Suprapubic skin (tissue), 4 donors: ENCODE data around the gene GALNT17. TPM values are rescaled to one million over a fixed set of nuclear protein-coding genes. Genes with fewer than 3 reads are reported as not detected.

Source experiments
- DNase-seq, 2 donors: peaks; one replicate each; pipeline ENCODE4 v3.0.0-alpha.2; 2019; ENCODE audit warnings: low spot score in 2 of 2
- H3K27ac ChIP-seq: fragments of 200-600 bp; sonication (generic); one replicate; pipeline ENCODE4 v1.5.1; 2019
- H3K27me3 ChIP-seq: fragments of 200-600 bp; sonication (generic); one replicate; pipeline ENCODE4 v1.5.1; 2019
- H3K36me3 ChIP-seq: fragments of 200-600 bp; sonication (generic); one replicate; pipeline ENCODE4 v1.5.1; 2019
- H3K4me1 ChIP-seq: fragments of 200-600 bp; sonication (generic); one replicate; pipeline ENCODE4 v1.5.1; 2019
- H3K4me3 ChIP-seq: fragments of 200-600 bp; sonication (generic); one replicate; pipeline ENCODE4 v1.5.1; 2019; ENCODE audit warnings: mild to moderate bottlenecking
- H3K9me3 ChIP-seq: fragments of 200-600 bp; sonication (generic); one replicate; pipeline ENCODE4 v1.5.1; 2019
- EP300 ChIP-seq: sonication (generic); formaldehyde crosslinking; IDR thresholded peaks from one replicate; pipeline ENCODE4 v1.6.1; 2017; ENCODE audit warnings: antibody characterized with exemption
- POLR2A ChIP-seq, 2 donors: fragments of 450-650 bp; IDR thresholded peaks; one replicate each; pipeline ENCODE4 v1.6.1; 2017; ENCODE audit warnings: antibody characterized with exemption in 2 of 2, mild to moderate bottlenecking in 2 of 2, moderate library complexity in 2 of 2
- POLR2AphosphoS5 ChIP-seq, 3 donors: sonication (generic); formaldehyde crosslinking; IDR thresholded peaks; one replicate each; pipeline ENCODE4 v1.6.1; 2017; ENCODE audit warnings: antibody characterized with exemption in 3 of 3
- WGBS: methylation state at CpG from one replicate; pipeline ENCODE4 v1.1.5; 2018; 5-methylcytosine and 5-hydroxymethylcytosine counted together
- total RNA-seq, 4 donors: library from RNA; depleted of rRNA; stranded (reverse); fragments of >200 nt; gene quantifications; one replicate each; pipeline ENCODE4 v1.1.0, GENCODE V29; 2016
- TF ChIP-seq, protein P1 (sequence below), 2 donors: fragments of 200-600 bp in 1 of 2; fragments of 450-650 bp in 1 of 2; sonication (generic) in 1 of 2; IDR thresholded peaks; one replicate each; pipeline ENCODE4 v1.5.1; 2016 to 2019; ENCODE audit warnings: antibody characterized with exemption in 2 of 2, mild to moderate bottlenecking in 1 of 2, moderate library complexity in 1 of 2

GALNT17 gene
- total RNA-seq, 4 donors from 2014 or later, result 2.0 to 4.7 (median 2.7) TPM

DNA sequence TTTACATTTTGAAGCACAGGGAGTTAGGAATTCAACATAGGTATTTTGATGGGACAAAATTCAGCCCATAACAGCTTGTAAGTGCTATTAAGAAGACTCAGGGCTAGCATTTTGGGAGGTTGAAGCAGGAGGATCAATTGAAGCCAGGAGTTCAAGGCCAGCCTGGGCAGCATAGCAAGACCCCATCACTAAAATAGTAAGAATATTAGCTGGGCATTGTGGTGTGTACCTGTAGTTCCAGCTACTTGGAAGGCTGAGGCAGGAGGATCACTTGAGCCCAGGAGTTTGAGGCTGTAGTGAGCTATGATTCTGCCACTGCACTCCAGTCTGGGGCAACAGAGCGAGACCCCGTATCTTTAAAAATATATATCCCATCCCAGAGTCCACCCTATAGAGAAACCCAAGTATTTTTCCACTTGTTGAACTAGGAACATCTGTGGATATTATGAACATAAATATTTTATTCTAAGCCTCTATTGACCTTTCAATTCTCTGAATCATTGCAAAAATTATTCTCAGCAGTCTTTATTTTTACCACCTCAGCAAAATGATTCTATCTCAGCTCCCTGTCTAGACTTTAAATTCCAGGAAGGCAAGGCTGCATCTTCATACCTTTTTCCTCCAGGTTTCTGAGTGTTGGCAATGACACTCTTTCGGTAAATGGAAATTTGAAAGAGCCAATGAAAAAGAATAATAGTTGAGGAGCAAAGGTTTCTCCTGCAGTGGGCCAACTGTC is 181.0 kb downstream of the GALNT17 start:
- TF ChIP-seq EP300 (no peak), POLR2A (IDR thresholded peaks at IDR 0.05) (no peak), POLR2AphosphoS5 (IDR thresholded peaks at IDR 0.05) (no peak)
- TF ChIP-seq, protein P1, sequence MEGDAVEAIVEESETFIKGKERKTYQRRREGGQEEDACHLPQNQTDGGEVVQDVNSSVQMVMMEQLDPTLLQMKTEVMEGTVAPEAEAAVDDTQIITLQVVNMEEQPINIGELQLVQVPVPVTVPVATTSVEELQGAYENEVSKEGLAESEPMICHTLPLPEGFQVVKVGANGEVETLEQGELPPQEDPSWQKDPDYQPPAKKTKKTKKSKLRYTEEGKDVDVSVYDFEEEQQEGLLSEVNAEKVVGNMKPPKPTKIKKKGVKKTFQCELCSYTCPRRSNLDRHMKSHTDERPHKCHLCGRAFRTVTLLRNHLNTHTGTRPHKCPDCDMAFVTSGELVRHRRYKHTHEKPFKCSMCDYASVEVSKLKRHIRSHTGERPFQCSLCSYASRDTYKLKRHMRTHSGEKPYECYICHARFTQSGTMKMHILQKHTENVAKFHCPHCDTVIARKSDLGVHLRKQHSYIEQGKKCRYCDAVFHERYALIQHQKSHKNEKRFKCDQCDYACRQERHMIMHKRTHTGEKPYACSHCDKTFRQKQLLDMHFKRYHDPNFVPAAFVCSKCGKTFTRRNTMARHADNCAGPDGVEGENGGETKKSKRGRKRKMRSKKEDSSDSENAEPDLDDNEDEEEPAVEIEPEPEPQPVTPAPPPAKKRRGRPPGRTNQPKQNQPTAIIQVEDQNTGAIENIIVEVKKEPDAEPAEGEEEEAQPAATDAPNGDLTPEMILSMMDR (IDR thresholded peaks at IDR 0.05), result no peak
- Histone ChIP-seq H3K27me3 (no peaks in the 10 kb centered on the region), H3K27ac (no peak overlapping the region), H3K9me3 (no peaks in the 10 kb centered on the region), H3K36me3 (no peaks in the 10 kb centered on the region), H3K4me3 (no peak overlapping the region), H3K4me1 (no peaks in the 10 kb centered on the region)
- no peak for DNase-seq
- WGBS, result 90% methylated on average over 3 of the region's 3 CpGs

DNA sequence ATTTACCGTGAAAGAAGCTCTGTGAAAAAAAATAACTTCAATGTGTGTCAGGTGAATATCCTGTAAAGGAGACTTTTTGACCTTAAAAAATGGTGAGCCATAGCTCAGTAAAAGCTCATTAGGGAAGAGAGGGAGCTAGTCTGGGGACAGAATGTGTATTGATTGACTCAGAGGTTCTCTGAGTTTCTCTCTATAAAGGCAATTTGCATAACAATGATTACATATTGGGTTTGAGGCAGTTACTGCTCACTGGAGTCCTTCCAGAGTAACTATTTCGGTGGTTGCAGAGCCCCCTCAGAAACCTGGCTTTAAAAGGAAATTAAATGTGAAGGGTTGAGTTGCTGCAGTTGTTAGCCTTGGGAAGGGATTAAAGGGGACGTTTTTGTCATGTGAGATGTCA is 181.6 kb downstream of the GALNT17 start:
- Histone ChIP-seq H3K27ac (no peak overlapping the region), H3K36me3 (no peaks in the 10 kb centered on the region), H3K4me1 (no peaks in the 10 kb centered on the region), H3K9me3 (no peaks in the 10 kb centered on the region), H3K4me3 (no peak overlapping the region), H3K27me3 (no peaks in the 10 kb centered on the region)
- TF ChIP-seq POLR2A (IDR thresholded peaks at IDR 0.05) (no peak), EP300 (no peak), POLR2AphosphoS5 (IDR thresholded peaks at IDR 0.05) (no peak)
- TF ChIP-seq, protein P1 (IDR thresholded peaks at IDR 0.05), result no peak
- WGBS, result 42% methylated on average over 3 of the region's 3 CpGs
- no peak for DNase-seq

DNA sequence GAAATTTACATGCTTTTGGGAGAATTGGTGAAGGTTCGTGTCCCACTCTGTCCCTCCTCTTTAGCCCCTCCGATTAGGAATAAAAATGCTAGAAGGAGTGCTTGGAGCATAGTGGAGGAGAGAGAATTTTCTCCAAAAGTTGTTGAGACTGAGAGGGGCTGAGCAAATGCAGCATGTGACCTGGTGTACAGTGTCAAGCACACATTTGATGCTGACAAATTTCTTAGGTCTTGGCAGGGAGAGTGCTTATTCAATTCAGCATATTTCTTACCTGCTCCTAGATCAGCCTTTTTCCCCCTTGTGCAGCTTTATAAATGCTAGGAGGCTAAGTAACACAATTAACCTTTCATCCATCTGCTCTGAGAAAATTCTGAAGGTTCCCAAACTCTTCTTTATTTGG is 189.0 kb downstream of the GALNT17 start:
- WGBS, result 83% methylated on average over 2 of the region's 2 CpGs
- no peaks in the 10 kb centered on the region for H3K27me3 ChIP-seq
- DNase-seq, result no peak

DNA sequence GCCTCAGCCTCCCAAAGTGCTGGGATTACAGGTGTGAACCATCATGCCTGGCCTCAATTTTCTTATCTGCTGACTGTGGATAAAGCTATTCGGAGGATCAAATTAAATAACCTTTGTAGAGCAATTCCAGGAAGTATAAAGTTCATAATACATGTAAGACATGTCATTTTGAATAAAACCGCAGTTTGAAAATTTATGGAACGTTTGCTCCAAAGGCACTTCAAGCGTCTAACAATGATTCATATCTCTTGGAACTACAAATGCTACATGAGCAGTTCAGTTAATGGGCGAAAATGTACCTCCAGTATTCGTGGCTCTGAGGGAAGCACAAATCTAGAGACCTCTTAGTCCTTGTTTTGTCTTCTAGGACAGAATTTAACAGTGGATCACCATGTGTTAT is 190.3 kb downstream of the GALNT17 start:
- no peak overlapping the region for H3K4me3 ChIP-seq
- H3K9me3 ChIP-seq, result no peaks in the 10 kb centered on the region
- H3K27me3 ChIP-seq, result no peaks in the 10 kb centered on the region
- DNase-seq, result no peak
- WGBS, result 72% methylated on average over 6 of the region's 6 CpGs
- no peaks in the 10 kb centered on the region for H3K36me3 ChIP-seq
- H3K27ac ChIP-seq, result no peak overlapping the region
- TF ChIP-seq, protein P1 (IDR thresholded peaks at IDR 0.05), result no peak
- TF ChIP-seq EP300, result no peak
- TF ChIP-seq POLR2A (IDR thresholded peaks at IDR 0.05), result no peak
- TF ChIP-seq POLR2AphosphoS5 (IDR thresholded peaks at IDR 0.05), result no peak
- H3K4me1 ChIP-seq, result no peaks in the 10 kb centered on the region

More for the DNA sequence above, 189.0 kb downstream of the GALNT17 start:
- TF ChIP-seq EP300 (no peak), POLR2AphosphoS5 (IDR thresholded peaks at IDR 0.05) (no peak), POLR2A (IDR thresholded peaks at IDR 0.05) (no peak)
- TF ChIP-seq, protein P1 (IDR thresholded peaks at IDR 0.05), result no peak
- H3K4me3 ChIP-seq, result no peak overlapping the region
- H3K36me3 ChIP-seq, result no peaks in the 10 kb centered on the region
- H3K4me1 ChIP-seq, result no peaks in the 10 kb centered on the region
- H3K9me3 ChIP-seq, result no peaks in the 10 kb centered on the region
- H3K27ac ChIP-seq, result no peak overlapping the region

DNA sequence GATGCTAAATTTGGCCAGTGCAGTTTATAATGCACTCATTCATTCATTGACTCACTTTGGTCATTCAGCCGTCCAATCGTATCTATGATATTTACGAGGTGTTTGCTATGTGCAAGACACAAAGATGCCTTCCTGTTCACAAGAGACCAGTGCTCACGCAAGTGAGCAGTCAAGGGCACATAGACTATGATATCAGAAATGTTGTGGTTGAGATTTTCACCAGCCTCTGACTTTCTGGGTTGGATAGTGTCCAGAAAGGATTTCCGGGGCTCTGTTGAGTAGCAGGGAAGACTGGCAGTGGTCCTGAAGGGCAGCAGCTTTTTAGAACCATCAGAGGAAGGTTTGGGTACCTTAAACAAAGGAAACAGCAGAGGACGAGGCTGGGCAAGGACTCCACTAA is 191.8 kb downstream of the GALNT17 start:
- no peaks in the 10 kb centered on the region for H3K36me3 ChIP-seq
- H3K4me3 ChIP-seq, result no peak overlapping the region
- H3K27me3 ChIP-seq, result no peaks in the 10 kb centered on the region
- no peaks in the 10 kb centered on the region for H3K4me1 ChIP-seq
- WGBS, result 76% methylated on average over 6 of the region's 6 CpGs
- no peak overlapping the region for H3K27ac ChIP-seq
- no peaks in the 10 kb centered on the region for H3K9me3 ChIP-seq
- TF ChIP-seq, protein P1 (IDR thresholded peaks at IDR 0.05), result no peak
- TF ChIP-seq POLR2A (IDR thresholded peaks at IDR 0.05) (no peak), POLR2AphosphoS5 (IDR thresholded peaks at IDR 0.05) (no peak), EP300 (no peak)
- no peak for DNase-seq
